PC-9 (cell line): Measurements from ENCODE around the gene CST4.

Source experiments
- CTCF ChIP-seq: fragments of 200-600 bp; sonication (generic); conservative IDR thresholded peaks from 2 replicates; pipeline ENCODE4 v1.6.1; 2017; ENCODE audit warnings: mixed run types, antibody characterized with exemption, mild to moderate bottlenecking, moderate library complexity
- EZH2 ChIP-seq: fragments of 200-600 bp; sonication (generic); IDR thresholded peaks from 2 replicates; pipeline ENCODE4 v1.8.0; 2017; ENCODE audit warnings: antibody characterized with exemption, low read depth

- TF ChIP-seq CTCF (no peak), EZH2 (no peak)
Measured at GRCh38 chr20:23655491-23656211, 33.2 kb downstream of the CST4 start.
